IPS-NIHi11 (cell line): ENCODE data around the gene NID1.
A peak's percentile ranks its signal among the peaks of the same experiment; 100 is the strongest.

Experiments
- DNase-seq: peaks from one replicate; pipeline ENCODE4 v3.0.0; 2012; ENCODE audit warnings: mixed read lengths, low spot score

The NID1 gene

DNA sequence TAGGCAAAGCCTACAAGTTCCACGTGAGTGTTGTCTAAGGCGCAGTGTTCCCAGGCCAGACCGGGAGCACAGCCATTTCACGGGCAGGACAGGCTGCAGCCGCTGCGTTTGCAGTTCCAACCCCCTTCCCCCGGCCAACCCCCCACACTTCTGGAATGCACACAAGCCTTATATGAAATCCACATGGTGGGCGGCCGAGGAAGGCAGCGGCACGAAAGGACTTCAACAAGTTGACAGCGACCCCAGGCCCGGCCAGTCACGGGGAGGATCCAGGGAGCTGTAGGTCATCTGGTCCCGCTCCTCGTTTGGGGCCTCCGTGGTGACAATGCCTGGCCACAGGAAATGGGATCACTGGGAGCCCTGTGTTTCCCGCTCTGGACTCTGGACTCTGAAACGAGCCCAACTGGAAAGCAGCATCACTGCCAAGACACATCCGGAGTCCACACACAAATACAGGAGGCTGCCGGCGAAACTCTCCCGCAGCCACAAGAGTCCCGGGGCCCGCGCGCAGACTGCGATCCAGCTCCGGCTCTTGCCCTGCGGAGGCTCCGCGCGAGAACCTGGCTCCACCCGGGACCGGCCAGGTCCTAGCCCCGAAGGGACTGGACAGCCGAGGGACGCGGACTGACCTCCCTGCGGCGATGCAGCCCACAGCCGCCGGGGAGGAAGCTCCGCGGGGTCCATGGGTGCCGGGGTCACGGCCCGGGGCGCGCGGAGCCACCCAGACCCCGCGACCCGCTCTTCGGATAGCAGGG lies 794 bp downstream of the NID1 start:
- DNase-seq: peak; percentile 35

DNA sequence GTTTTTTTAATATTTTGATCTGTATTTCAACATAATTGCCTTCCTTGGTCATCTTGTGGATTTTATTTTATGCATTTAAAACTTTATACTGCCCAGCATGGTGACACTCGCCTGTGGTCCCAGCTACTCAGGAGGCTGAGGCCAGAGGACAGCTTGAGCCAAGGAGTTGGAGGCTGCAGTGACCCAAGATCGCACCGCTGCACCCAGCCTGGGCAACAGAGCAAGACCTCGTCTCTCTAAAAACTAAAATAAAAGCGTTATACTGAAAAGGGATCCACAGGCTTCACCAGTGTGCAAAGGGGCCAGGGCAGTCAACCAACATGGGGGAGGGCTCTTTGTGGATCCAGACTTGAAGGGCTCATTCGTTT lies 1.4 kb downstream of the NID1 start:
- DNase-seq: no peak

DNA sequence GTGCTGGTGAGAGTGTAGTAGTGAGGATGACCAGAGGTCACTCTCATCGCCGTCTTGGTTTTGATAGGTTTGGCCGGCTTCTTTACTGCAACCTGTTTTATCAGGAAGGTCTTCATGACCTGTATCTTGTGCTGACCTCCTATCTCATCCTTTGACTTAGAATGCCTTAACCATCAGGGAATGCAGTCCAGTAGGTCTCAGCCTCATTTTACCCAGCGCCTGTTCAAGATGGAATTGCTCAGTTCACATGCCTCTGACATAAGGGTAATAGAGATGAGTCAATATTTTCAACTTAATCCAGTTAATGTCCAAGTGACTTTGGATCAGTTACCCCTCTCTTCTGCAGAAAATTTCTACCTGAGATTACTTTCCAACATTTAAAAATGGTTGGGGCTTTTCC lies 4.6 kb downstream of the NID1 start:
- DNase-seq: no peak

DNA sequence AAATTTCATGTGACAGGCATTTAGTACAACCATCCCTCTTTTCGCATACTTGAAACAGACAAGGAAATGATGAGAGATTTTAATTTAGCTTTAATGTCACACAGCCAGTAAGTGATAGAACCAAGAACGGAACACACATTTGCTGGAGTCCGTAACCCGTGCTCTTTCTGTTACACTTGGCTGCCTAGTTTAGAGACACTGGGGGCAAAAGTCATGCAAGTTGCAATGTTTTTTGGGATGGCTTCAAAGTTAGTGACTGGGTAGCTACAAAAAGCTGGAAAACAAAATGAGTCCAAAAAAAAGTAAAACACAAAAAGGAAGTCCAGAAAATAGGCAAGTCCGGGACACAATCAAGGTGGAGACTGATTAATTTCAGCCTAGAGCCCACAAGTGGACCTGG lies 5.9 kb downstream of the NID1 start:
- no peak for DNase-seq

DNA sequence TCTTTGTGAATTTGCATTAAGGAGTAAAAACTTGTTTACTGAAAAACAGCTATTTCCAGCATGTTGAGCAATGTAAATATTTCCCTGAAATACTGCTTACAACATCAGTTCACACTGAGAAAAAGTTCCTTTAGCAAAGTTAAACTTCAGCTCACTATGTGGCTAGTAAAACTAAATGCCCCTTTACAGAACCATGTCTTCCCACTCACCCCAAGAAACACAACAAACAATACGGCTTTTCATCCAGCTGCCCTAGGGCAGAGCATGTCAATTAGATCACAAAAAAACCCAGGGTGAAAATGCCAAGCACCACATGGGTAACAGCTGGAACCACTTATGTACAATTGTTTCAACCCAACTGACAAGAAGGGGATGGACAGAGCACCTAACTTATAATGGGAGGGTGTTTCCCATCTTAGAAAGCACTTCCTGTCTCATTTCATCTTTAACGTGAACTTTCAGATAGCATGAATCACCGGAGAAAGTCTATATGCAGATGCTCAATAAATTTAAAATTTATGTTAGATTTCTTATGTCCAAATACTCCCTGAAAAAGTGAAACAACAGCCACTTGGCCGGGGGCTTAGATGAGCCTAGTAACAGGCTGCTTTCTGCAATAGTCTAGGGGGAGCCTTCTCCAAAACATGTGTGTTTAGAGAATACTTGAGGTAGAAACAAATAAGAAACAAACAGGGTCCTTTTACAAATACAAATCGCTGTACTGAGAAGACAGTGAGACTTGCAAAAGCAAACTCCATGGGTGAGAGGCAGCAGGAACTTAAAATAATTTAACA lies 6.6 kb downstream of the NID1 start:
- DNase-seq: no peak

- DNase-seq: no peak
Measured at GRCh38 chr1:236057546-236057945, 7.3 kb downstream of the NID1 start.

- no peak for DNase-seq
Measured at GRCh38 chr1:236052232-236052993, 12.5 kb downstream of the NID1 start.

GRCh38 chr1:236051242-236051791 lies 13.6 kb downstream of the NID1 start:
- no peak for DNase-seq

GRCh38 chr1:236045771-236046170 lies 19.1 kb downstream of the NID1 start:
- no peak for DNase-seq

GRCh38 chr1:236044341-236044740 lies 20.5 kb downstream of the NID1 start:
- DNase-seq: no peak

GRCh38 chr1:236041631-236042618 lies 23.0 kb downstream of the NID1 start:
- no peak for DNase-seq

DNA sequence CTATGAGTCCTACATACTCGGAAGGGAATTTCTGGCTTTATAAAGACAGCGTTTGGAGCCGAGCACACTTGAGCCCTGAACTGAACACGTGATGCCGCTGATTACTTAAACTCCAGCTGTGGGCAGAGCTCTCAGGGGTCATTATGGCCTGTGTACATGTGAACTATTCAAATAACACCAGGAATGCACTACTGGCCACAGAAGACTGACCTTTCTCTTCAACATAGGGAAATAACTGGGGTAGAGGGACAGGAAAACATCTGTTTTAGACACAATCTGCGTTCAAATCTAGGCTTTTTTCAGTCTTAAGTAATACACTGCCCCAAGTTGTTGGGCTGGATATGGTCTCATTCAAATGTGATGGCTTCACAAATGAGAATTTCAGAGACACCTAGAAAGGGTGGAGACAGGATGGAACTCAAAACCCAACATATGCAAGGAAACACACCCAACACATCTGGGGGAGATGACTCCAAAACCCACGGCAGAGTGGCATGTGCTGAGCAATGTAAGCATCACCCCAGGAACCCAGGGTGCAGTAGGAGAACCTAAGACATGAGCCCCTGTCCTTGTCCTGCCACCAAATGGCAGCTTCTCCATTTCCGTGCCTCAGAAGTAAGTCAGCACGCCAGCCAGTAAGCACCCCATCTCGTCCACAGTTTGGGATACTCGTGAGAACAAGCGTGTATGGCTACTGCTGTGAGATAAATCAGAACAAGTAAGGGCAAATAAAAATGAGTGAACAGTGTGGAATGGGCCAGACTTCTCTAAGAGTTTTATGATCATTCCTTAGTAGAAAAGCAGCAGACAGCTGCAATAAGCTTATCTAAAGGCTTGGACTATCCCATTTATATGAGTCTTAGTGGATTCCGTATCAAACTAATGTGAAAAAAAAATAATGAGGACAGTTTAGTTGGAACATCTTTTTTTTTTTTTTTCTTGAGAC lies 24.9 kb downstream of the NID1 start:
- DNase-seq: no peak

- no peak for DNase-seq
Measured at GRCh38 chr1:236038034-236038433, 26.9 kb downstream of the NID1 start.

DNA sequence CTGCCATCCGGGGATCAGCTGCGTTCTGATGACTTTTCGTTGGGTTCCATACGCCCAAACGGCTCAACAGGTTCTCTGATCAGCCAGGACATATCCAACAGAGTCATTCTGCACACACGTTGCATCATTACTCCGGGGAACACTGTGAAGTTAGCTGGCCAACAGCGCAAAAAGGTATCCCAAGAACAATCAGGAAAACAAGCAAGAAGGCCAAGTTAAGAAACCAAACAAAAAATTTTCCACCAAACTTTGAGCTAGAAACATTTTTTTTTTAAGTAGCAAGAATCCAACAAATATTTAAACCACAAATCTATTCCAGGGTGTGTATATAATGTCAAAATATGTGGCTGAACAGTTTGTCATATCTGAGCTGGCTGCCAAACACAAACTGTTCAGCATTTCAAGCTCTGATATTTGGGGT lies 29.2 kb downstream of the NID1 start:
- no peak for DNase-seq

DNA sequence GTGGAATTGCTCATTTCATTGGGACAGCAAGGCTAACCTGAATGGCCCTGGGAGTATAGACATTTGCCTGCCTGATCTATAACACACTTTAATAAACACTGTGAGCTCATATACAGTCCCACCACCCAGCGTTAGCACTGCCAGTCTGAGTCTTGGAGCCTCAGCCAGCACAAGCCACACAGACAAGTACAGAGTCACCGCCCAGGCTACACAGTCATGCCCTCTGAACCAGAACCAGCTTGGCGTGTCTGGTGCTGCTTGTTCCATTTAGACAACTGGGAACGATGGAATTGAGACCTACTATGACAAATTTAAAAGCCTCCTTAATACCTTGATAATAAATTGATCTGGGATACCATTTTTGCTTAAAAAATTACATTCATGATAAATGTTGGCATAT lies 31.6 kb downstream of the NID1 start:
- no peak for DNase-seq

- DNase-seq: no peak
Measured at GRCh38 chr1:236030534-236030933, 34.4 kb downstream of the NID1 start.

DNA sequence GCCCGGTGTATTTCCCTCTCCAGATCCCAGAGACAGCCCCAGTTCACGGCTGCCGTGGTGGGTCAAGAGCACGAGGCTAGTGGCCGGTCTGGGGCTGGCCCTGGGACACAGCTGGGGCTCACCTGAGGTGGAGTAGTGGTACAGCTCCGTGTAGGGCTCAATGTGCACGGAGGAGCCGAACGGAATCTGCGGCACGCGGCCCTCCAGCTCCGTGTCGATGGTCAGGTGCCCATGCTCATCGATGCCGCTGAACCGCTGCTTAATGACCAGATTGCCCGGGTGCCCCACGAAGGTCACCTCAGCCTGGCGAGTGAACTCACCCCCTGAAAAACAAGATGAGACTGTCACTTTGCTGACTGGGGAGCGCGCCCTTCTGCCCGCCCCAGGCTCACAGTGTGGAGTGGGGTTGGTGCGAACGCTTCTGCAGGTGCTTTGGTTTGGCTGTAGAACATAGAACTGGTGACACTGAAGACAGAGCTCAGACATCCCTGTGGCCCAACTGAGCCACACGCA lies 35.4 kb downstream of the NID1 start:
- no peak for DNase-seq

DNA sequence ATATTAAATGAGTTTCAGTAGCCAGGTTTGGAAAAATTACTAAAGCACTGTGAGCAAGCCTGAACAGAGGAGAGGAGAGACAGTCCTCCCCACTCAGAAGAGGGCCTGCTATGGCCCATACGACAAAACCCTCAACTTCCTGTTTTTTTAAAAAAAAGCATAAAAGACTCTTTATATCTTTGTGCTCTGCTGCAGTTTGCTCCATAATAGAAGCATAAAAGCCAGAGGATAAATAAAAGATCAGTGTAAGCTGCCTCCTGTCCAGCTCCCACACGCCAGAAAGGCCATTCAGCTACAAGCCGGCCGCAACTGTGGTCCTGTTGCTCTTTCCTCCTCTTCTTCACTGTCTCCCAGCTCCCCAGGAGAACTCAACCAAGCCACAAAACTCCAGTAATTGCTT lies 37.8 kb downstream of the NID1 start:
- DNase-seq: no peak

DNA sequence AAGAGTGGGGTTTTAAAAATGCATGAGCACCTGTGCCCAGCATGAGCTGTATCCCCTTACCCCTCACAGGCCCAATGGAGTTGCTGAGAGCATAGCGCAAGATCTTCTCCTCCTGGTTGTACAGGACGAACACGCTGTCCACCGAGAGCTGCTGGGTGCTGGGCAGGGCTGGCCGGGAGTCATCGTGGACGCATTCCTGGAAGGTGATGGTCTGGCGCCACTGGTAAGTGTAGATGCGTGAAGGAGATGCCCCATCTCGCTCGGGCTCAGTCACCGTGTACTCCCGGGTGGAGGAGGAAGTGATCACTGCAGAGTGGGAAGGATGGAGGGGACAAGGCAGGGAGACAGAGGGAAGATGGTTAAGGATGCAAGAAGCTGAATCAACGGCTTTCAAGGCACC lies 39.1 kb downstream of the NID1 start:
- no peak for DNase-seq

GRCh38 chr1:236024641-236025040 lies 40.2 kb downstream of the NID1 start:
- no peak for DNase-seq
